ENCODE measurements around the gene ELP4.
"Not testable (repeated sequence)": the region's sequence is repeated elsewhere in the genome, so short reads cannot be mapped to it uniquely, and the experiment has no call there.

Gene ELP4

GRCh38 chr11:31645747-31646146 is 136.2 kb downstream of the ELP4 start:
- no peak for DNase-seq (ENCODE audit: low read depth in 3 of 3)

- no peak for DNase-seq (ENCODE audit: low read depth in 3 of 3)
These were observed 136.6 kb downstream of the ELP4 start for GRCh38 chr11:31646216-31646615.

DNA sequence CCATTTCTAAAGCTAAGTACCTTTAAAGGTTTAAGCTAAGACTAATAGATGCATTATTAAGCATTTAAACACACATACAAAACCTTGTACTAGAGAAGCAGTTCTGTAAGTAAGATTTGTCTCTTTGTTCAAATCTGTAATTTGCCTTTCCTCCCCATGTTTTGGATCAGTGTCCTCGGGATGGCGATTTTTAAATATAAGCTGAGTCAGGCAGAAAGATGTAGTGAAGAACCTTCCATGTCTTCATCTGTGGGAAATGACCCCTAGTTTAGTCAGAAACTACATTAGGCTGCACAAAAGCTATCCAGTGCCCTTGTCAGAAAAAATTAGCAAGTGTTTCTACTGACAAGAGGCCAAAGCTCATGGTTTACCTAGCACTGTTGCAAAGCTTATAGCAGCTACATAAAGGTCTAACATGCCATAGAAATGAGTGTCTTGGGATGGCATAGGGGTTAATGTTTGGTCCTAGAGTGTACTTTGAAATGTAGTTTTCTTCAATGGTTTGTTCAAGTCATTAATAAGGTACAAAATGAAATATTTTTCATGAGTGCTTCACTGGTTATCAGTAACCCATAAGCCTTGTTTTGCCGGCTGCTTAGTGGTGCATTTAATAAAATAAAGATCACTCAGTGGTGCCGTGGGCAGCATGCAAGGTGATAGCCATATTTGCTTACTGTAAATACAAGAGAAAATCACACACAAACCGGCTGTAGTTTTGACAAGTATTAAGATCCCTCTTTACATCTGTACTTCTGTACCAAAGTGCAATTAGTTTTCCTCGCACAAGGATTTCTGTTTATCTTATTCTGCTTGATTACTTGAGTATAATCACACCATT is 139.8 kb downstream of the ELP4 start:
- DNase-seq (ENCODE audit: low read depth in 3 of 3) = no peak

- no peak for DNase-seq (ENCODE audit: low read depth in 3 of 3)
These were observed 141.6 kb downstream of the ELP4 start for GRCh38 chr11:31651208-31651607.

- no peak for DNase-seq (ENCODE audit: low read depth in 3 of 3)
These were observed 142.3 kb downstream of the ELP4 start for GRCh38 chr11:31651822-31652221.

DNA sequence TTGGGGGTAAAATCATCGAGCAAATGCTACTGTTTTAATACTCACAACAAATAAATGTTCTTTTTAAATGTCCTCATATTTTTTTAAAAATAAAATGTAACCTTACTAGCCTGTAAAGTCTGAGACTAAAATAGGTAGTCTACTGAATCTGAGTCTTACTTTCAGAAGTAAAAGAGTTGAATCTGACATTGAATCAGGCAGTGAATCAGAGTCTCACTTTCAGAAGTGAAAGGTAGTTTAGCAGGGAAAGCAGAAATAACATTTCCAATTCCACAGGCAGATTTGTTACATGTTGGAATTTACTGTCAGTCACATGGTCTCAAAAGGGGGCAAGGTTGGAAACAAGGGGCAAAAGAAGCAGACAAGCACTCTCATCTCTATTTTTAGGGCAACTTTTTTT is 143.0 kb downstream of the ELP4 start:
- no peak for DNase-seq (ENCODE audit: low read depth in 3 of 3)

DNA sequence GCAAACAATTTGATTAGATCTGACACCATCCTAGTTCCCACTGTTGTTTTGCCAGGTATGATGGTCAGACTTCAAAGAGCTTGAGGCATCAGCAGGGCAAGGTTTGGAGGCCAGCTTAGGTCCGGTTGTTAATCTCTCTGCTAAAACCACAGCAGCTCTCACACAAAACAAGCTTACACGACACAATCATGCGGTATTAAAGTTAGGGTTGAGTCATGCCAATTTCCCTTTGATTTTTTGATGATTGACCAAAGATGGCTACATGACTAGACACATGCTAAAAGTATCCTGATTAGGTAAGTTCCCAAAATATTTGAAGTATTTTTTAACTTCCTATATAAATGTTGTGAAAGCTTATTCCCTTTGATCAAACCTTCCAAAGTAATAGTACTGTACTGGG is 145.9 kb downstream of the ELP4 start:
- DNase-seq (ENCODE audit: low read depth in 3 of 3) = no peak

DNA sequence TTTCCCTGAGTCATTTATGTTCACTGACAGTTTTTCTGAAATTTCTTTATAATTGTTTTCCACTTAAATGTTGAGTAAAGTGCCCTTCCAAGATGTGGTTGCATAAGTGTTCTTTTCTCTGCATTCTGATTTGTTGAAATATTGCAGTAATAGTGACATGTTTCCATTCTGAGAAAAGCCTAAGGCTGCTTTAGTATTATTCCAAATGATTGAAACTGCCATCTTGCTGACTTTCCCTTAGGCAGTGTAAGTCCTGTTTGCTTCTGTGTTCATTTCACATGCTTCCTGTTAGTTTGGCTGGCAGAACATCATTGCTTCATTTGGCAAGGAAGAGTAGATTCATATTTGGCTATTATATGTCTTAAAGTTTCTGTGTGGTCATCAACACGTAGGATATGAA is 146.5 kb downstream of the ELP4 start:
- no peak for DNase-seq (ENCODE audit: low read depth in 3 of 3)

GRCh38 chr11:31657091-31657490 is 147.5 kb downstream of the ELP4 start:
- no peak for DNase-seq (ENCODE audit: low read depth in 3 of 3)

DNA sequence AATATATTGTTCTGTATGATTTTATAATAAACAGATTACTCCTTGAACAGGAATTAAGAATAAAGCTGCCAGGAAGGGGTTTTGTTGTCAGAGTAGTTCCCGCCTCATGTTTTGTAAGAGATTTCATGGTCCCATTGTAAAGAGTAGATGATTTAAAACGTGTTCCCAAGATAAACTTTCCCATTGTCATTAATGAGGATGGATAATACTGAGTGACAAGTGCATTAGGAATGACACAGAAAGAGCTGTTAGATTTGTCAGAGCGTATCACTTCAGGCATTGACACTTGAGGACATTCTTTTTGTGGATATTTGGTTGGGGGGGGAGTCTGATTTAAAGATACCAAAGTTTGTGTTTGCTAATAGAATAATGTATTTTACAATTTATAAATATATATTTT is 154.6 kb downstream of the ELP4 start:
- DNase-seq (ENCODE audit: low read depth in 3 of 3) = no peak

DNA sequence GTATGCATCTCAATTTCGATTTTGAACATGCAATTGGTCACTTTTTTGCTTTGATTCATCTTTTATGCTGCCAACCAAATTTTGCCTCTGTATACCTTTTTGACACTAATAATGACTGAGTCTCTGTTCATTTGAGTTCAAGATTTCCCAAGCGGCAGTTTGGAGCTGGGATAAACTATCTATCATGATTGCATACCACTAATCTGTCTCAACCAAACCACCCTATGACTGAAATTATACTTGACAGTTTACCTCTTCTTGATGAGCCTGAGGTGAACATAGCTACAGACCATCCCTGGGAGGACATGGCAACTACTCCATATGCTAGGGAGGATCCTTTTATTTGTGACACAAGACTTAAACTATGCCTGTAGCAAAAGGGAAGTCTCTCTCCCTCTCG is 155.4 kb downstream of the ELP4 start:
- no peak for DNase-seq (ENCODE audit: low read depth in 3 of 3)

GRCh38 chr11:31671681-31672080 is 162.1 kb downstream of the ELP4 start:
- no peak for DNase-seq (ENCODE audit: low read depth in 3 of 3)

- DNase-seq (ENCODE audit: low read depth in 3 of 3) = not testable (repeated sequence)
These were observed 163.5 kb downstream of the ELP4 start for GRCh38 chr11:31673108-31673507.

- DNase-seq (ENCODE audit: low read depth in 3 of 3) = no peak
These were observed 166.9 kb downstream of the ELP4 start for GRCh38 chr11:31676280-31676982.

GRCh38 chr11:31680770-31681169 is 171.2 kb downstream of the ELP4 start:
- DNase-seq (ENCODE audit: low read depth in 3 of 3) = no peak

DNA sequence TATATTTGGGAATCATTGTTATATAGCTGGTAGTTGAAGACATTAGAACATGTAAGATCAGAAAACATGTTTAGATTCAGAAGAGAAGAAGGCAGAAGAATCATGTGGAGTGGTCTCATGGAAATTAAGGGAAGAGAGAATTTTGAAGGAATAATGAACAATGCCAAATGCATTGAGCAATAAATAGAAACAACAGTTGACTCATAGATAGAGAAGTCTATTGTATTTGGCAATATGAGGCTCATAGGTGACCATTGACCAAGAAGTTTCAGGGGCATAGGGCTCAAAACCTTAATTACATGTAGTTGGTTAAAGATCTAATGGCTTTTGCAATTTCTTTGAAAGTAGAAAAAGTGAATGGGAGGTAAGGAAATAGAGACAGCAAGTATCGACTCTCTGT is 177.7 kb downstream of the ELP4 start:
- DNase-seq (ENCODE audit: low read depth in 3 of 3) = no peak

DNA sequence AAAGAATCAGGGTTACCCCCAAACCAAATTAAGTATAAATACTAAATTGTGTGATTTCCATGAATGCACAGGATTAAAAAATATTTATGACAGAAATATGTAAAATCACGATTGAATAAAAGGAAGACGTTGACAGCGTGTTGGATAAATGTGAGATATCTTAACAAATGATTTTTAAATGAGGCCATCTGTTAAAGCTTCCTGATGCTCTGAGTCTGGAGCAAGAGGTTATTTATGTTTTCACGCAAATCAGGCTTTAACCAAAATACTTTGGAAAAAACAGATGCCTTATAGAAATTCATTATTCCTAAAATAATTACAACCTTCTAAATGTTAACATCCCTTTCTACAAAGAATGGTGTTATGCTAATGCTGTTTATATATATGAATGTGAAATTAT is 178.3 kb downstream of the ELP4 start:
- DNase-seq (ENCODE audit: low read depth in 3 of 3) = no peak

DNA sequence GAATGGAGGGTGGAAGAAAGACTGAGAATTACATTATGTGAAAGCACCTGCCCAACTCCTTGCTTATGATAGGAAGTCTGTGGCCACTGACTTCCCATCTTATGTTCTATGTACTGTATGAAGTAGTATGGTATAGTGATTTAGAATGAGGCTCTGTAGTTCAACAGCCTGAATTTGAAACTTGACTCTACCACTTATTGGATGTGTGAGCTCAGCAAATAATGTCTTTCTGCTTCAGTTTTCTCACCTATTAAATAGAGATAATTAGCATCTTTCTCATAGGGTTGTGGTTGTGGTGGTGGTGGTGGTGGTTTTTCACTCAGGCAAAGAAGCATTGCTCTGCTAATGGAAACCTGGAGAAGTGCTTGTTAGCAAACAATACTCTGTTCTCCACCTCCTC is 180.0 kb downstream of the ELP4 start:
- no peak for DNase-seq (ENCODE audit: low read depth in 3 of 3)

GRCh38 chr11:31690041-31690440 is 180.5 kb downstream of the ELP4 start:
- DNase-seq (ENCODE audit: low read depth in 3 of 3) = no peak

GRCh38 chr11:31690516-31690915 is 180.9 kb downstream of the ELP4 start:
- DNase-seq (ENCODE audit: low read depth in 3 of 3) = no peak

DNA sequence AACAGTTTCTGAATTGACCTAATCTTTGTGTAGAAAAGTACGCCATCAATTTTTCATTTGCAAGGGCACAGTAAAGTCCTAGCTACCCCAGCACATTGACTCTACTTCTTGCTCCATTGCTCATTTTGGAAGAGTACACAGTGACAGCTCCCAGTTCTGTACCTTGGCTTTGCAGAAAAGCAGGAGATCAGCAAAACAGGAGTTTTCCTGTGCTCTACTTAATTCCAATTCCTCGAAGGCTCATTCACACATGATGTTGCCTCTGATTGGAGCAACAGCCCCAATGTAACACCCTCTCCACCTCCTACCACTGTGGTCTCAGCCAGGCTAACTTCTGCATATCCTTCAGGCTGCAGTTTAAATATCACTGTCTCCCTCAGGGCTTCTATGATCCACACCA is 182.9 kb downstream of the ELP4 start:
- no peak for DNase-seq (ENCODE audit: low read depth in 3 of 3)

DNA sequence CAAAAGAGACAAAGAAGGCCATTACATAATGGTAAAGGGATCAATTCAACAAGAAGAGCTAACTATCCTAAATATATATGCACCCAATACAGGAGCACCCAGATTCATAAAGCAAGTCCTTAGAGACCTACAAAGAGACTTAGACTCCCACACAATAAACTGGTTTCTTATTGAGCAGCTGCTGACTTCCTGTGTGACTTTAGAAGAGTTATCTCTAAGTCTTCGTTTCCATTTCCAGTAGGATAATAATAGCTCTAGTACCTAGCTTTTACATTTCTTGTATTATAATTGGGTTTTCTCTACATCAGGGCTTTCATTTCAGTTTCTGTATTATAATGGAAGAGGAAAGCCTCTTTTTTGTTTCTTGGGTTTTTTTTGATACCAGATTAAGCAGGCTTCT is 187.5 kb downstream of the ELP4 start:
- DNase-seq (ENCODE audit: low read depth in 3 of 3) = not testable (repeated sequence)

- no peak for DNase-seq (ENCODE audit: low read depth in 3 of 3)
These were observed 189.5 kb downstream of the ELP4 start for GRCh38 chr11:31699066-31699465.
